Skeletal muscle tissue (tissue), 4 donors: ENCODE results near the gene SPRED1. TPM values are rescaled to one million over a fixed set of nuclear protein-coding genes. Genes with fewer than 3 reads are reported as not detected.
A peak's percentile ranks its signal among the peaks of the same experiment; 100 is the strongest.

ENCODE experiments used
- H3K27ac ChIP-seq: one replicate; pipeline ENCODE4 v1.7.0; 2013; ENCODE audit warnings: mild to moderate bottlenecking, low read depth, low read length, inconsistent platforms
- H3K27me3 ChIP-seq, 3 donors: one replicate each; pipeline ENCODE4 v1.7.0; 2013; ENCODE audit warnings: low read length in 3 of 3; ENCODE audit not compliant: control insufficient read depth in 3 of 3, insufficient read depth in 3 of 3
- H3K36me3 ChIP-seq, 3 donors: one replicate each; pipeline ENCODE4 v1.7.0; 2013; ENCODE audit warnings: low read length in 3 of 3; ENCODE audit not compliant: control insufficient read depth in 3 of 3, insufficient read depth in 3 of 3
- H3K4me1 ChIP-seq, 3 donors: one replicate each; pipeline ENCODE4 v1.7.0; 2013; ENCODE audit warnings: low read length in 3 of 3, mild to moderate bottlenecking in 3 of 3; ENCODE audit not compliant: control insufficient read depth in 3 of 3, insufficient read depth in 3 of 3
- H3K4me3 ChIP-seq, 3 donors: one replicate each; pipeline ENCODE4 v1.7.0; 2013; ENCODE audit warnings: low read length in 3 of 3
- H3K9ac ChIP-seq, 3 donors: one replicate each; pipeline ENCODE4 v1.7.0; 2013; ENCODE audit warnings: low read length in 3 of 3, mild to moderate bottlenecking in 3 of 3, moderate library complexity in 2 of 3, low read depth in 1 of 3
- H3K9me3 ChIP-seq, 3 donors: one replicate each; pipeline ENCODE4 v1.7.0; 2013; ENCODE audit warnings: low read length in 3 of 3; ENCODE audit not compliant: control insufficient read depth in 3 of 3
- total RNA-seq: library from RNA; depleted of rRNA; stranded (reverse); fragments of >200 nt; gene quantifications from one replicate; pipeline ENCODE4 v1.2.3, GENCODE V29; 2014
- donor health status: Osteomylitis.

Gene SPRED1
- total RNA-seq, 1 donor from 2014 or later, result 37.6 TPM

GRCh38 chr15:38304481-38304880, 51.8 kb downstream of the SPRED1 start:
- Histone ChIP-seq H3K4me3 (no peak overlapping the region), H3K9ac (no peak overlapping the region), H3K36me3 (no peaks in the 10 kb centered on the region), H3K4me1 (no peaks in the 10 kb centered on the region), H3K27ac (peak overlapping the region; percentile 24), H3K9me3 (no peaks in the 10 kb centered on the region), H3K27me3 (no peaks in the 10 kb centered on the region)

GRCh38 chr15:38307251-38307650, 54.6 kb downstream of the SPRED1 start:
- no peaks in the 10 kb centered on the region for H3K4me1 ChIP-seq
- H3K27ac ChIP-seq, result no peak overlapping the region
- no peaks in the 10 kb centered on the region for H3K27me3 ChIP-seq
- no peaks in the 10 kb centered on the region for H3K9me3 ChIP-seq
- no peak overlapping the region for H3K9ac ChIP-seq
- H3K36me3 ChIP-seq, result no peaks in the 10 kb centered on the region
- H3K4me3 ChIP-seq, result no peak overlapping the region

- Histone ChIP-seq H3K4me3 (no peak overlapping the region), H3K4me1 (no peaks in the 10 kb centered on the region), H3K9ac (no peak overlapping the region), H3K27me3 (no peaks in the 10 kb centered on the region), H3K27ac (no peak overlapping the region), H3K36me3 (no peaks in the 10 kb centered on the region), H3K9me3 (no peaks in the 10 kb centered on the region)
Observed at GRCh38 chr15:38307861-38308641, 55.4 kb downstream of the SPRED1 start.

- Histone ChIP-seq H3K27me3 (no peaks in the 10 kb centered on the region), H3K9ac (no peak overlapping the region), H3K9me3 (no peaks in the 10 kb centered on the region), H3K27ac (no peak overlapping the region), H3K4me3 (no peak overlapping the region), H3K36me3 (no peaks in the 10 kb centered on the region), H3K4me1 (no peaks in the 10 kb centered on the region)
Observed at GRCh38 chr15:38308797-38309196, 56.2 kb downstream of the SPRED1 start.

GRCh38 chr15:38312190-38312589, 59.6 kb downstream of the SPRED1 start:
- no peaks in the 10 kb centered on the region for H3K36me3 ChIP-seq
- no peaks in the 10 kb centered on the region for H3K27me3 ChIP-seq
- no peak overlapping the region for H3K4me3 ChIP-seq
- no peaks in the 10 kb centered on the region for H3K4me1 ChIP-seq
- no peaks in the 10 kb centered on the region for H3K9me3 ChIP-seq
- no peak overlapping the region for H3K27ac ChIP-seq
- H3K9ac ChIP-seq, result no peak overlapping the region

- Histone ChIP-seq H3K27ac (no peak overlapping the region), H3K9me3 (no peaks in the 10 kb centered on the region), H3K9ac (no peak overlapping the region), H3K27me3 (no peaks in the 10 kb centered on the region), H3K4me1 (no peaks in the 10 kb centered on the region), H3K36me3 (no peaks in the 10 kb centered on the region), H3K4me3 (no peak overlapping the region)
Observed at GRCh38 chr15:38316311-38316710, 63.7 kb downstream of the SPRED1 start.

- Histone ChIP-seq H3K27me3 (no peaks in the 10 kb centered on the region), H3K27ac (no peak overlapping the region), H3K36me3 (peaks cover 0 to 4% (median 0%) of the 10 kb centered on the region in 3 donors), H3K4me1 (no peaks in the 10 kb centered on the region), H3K9me3 (no peaks in the 10 kb centered on the region), H3K9ac (no peak overlapping the region), H3K4me3 (no peak overlapping the region)
Observed at GRCh38 chr15:38320181-38320580, 67.5 kb downstream of the SPRED1 start.

GRCh38 chr15:38320866-38321265, 68.2 kb downstream of the SPRED1 start:
- H3K36me3 ChIP-seq, result peaks cover 0 to 5% (median under 1%) of the 10 kb centered on the region in 3 donors
- no peak overlapping the region for H3K9ac ChIP-seq
- H3K27me3 ChIP-seq, result no peaks in the 10 kb centered on the region
- H3K4me3 ChIP-seq, result no peak overlapping the region
- no peaks in the 10 kb centered on the region for H3K9me3 ChIP-seq
- no peaks in the 10 kb centered on the region for H3K4me1 ChIP-seq
- H3K27ac ChIP-seq, result no peak overlapping the region

- H3K4me3 ChIP-seq, result no peak overlapping the region
Observed at GRCh38 chr15:38323895-38324294, 71.3 kb downstream of the SPRED1 start.

GRCh38 chr15:38324939-38325647, 72.5 kb downstream of the SPRED1 start:
- Histone ChIP-seq H3K4me1 (no peaks in the 10 kb centered on the region), H3K9ac (no peak overlapping the region), H3K36me3 (peaks cover 4 to 18% (median 11%) of the 10 kb centered on the region in 3 donors), H3K9me3 (no peaks in the 10 kb centered on the region), H3K27ac (no peak overlapping the region), H3K4me3 (no peak overlapping the region), H3K27me3 (no peaks in the 10 kb centered on the region)

More at GRCh38 chr15:38323895-38324294, 71.3 kb downstream of the SPRED1 start:
- Histone ChIP-seq H3K27me3 (no peaks in the 10 kb centered on the region), H3K9ac (no peak overlapping the region), H3K27ac (no peak overlapping the region), H3K36me3 (peaks cover 4 to 18% (median 11%) of the 10 kb centered on the region in 3 donors), H3K9me3 (no peaks in the 10 kb centered on the region), H3K4me1 (no peaks in the 10 kb centered on the region)
